ENCODE results near the gene TTC27.

- TF ChIP-seq CTCF (IDR thresholded peaks at IDR 0.05) (no peak), POLR2A (IDR thresholded peaks at IDR 0.05) (no peak)
Observed at GRCh38 chr2:32743480-32744236, 115.8 kb downstream of the TTC27 start.

All from lower leg skin (tissue), 3 donors.